Transverse colon (tissue), 4 donors: ENCODE data around the gene DHRS3.

Source experiments
- POLR2AphosphoS5 ChIP-seq, 3 donors: sonication (generic); formaldehyde crosslinking; IDR thresholded peaks; one replicate each; pipeline ENCODE4 v1.6.1; 2016; ENCODE audit warnings: antibody characterized with exemption in 3 of 3
- TF ChIP-seq, protein P1 (sequence below), 5 experiments: fragments of 200-600 bp in 3 of 5; fragments of 450-650 bp in 2 of 5; sonication (generic) in 3 of 5; IDR thresholded peaks; 1 replicate in 2 of 5; 2 replicates in 3 of 5; pipeline ENCODE4 v1.5.1; 2016 to 2017; ENCODE audit warnings: antibody characterized with exemption in 5 of 5, inconsistent platforms in 3 of 5, mild to moderate bottlenecking in 2 of 5, moderate library complexity in 1 of 5

DNA sequence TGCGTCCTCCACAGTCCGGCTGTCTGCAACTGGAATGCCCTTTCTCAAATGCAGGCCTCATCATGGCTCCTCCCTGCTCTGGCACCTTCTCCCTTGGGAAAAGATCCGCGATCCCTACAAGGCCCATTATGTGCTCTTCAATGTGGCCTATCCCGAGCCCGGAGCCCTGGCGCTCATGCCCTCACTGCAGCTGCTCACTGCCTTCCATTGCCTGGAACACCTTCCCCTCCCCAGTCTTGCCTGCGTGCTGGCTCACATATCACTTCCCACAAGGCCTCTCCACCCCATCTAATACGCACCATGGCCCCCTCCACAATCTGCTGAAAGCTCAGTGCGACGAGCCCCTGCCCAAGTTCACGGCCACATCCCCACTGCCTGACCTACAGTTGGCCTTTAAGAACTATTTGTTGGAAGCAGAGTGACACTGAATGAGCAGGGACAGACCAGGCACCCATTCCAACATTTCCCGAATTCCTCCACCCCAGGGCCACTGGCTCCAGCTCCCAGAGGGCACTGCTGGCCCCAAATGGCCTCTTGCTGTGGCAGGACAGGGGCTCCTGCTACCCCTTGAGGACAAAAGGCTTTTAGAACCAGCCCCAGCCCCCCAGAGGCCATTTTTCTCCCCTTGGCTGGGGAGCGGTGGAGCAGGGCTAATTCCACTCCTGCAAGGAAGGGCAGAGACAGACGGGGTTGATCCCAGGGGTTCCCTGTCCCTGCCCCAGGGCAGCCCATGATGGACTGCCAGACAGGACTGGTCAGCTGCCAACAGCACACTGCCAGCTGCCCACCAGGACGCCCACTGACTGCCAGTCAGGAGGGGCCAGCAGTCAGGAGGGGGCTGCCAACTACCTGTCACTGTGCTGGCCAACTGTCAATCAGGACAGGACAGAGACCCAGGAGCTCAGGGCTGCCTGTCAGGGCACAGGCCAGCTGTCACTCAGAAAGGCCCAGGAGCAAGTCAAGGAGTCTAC is 64.8 kb downstream of the DHRS3 start:
- TF ChIP-seq, protein P1, sequence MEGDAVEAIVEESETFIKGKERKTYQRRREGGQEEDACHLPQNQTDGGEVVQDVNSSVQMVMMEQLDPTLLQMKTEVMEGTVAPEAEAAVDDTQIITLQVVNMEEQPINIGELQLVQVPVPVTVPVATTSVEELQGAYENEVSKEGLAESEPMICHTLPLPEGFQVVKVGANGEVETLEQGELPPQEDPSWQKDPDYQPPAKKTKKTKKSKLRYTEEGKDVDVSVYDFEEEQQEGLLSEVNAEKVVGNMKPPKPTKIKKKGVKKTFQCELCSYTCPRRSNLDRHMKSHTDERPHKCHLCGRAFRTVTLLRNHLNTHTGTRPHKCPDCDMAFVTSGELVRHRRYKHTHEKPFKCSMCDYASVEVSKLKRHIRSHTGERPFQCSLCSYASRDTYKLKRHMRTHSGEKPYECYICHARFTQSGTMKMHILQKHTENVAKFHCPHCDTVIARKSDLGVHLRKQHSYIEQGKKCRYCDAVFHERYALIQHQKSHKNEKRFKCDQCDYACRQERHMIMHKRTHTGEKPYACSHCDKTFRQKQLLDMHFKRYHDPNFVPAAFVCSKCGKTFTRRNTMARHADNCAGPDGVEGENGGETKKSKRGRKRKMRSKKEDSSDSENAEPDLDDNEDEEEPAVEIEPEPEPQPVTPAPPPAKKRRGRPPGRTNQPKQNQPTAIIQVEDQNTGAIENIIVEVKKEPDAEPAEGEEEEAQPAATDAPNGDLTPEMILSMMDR (IDR thresholded peaks at IDR 0.05): no peak
- TF ChIP-seq POLR2AphosphoS5 (IDR thresholded peaks at IDR 0.05): no peak
